DMS114 treated with DMSO at 0.1 percent for 48 hours (cell line): Measurements from ENCODE around the gene P3R3URF.

Experiments
- DNase-seq: peaks from one replicate; lab custom pipeline; 2025; ENCODE audit not compliant: unreplicated experiment; lab: John Stamatoyannopoulos, UW

Gene P3R3URF

DNA sequence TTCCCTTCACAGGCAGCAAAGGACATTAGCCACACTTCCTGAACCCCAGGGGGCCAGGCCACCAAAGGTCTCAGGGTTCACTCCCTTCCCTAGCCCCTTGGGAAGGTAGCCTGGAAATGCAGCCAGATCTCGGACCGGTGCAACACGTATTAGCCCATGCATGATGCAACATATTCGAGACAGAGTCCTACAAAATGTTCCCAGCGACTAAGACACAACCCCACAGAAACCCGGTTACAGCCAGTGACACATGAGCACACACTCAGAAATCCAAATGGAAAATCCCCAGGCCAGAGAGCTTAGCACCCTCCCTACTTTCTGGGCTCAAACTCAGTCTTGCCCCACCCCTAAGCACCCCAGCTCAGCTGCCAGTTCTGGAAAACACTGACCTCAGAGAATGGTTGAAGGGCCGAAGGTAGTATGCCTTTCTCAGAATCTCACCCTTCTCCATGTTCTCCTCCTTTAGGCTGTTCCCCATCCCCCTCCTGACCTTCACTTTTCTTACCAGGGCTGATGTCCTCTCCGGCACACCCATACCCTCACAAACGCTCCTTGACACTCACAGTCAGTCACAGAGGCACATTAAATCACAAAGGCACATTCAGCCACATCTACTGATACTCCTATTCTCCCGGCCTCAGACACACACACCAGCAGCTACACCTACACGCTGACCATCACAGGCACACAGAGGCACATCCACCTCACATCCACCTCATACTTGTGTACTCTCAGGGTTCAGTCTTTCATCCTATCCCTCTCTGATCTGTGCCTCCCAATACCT is 1.6 kb downstream of the P3R3URF start, which contains the start of gene TSPAN1:
TSS of gene TSPAN1 (plus strand) at position 640 of the 784 bp plus-strand sequence. CDS start 6,021 bp downstream, outside the sequence.
- no peak for DNase-seq

DNA sequence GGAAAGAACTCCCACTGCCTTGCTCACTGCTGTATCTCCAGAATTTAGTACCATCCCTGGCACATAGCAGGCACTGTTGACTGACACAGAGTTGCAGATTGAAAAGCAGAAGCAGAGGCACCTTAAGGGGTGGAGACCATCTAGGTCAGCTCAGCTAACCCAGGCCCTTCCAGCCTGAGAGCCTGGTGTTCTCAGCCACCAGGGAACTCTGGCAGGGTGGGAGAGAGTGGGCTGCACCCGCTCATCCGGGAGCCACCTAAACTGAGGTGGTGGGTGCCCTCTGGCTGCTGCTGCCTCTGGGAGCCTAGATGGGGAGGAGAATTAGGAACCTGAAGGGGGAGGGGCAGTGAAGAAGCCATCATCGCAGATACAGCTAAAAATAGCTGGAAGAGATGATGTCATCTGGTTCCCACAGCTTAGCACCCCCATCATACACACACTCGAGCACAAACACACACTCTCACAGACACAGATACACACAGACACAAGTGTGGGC is 2.9 kb downstream of the P3R3URF start:
- no peak for DNase-seq

DNA sequence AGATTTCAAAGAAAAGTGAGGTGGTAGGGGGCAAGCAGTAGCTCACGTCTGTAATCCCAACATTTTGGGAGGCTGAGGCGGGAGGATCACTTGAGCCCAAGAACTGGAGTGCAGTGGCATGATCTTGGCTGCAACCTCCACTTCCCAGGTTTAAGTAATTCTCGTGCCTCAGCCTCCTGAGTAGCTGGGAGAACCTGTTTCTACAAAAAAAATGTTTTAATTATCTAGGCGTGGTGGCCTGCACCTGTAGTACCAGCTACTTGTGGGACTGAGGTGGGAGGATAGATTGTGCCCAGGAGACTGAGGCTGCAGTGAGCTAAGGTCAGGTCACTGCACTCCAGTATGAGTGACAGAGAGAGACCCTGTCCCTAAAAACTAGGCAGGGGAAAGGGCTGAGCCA is 4.0 kb downstream of the P3R3URF start:
- no peak for DNase-seq

DNA sequence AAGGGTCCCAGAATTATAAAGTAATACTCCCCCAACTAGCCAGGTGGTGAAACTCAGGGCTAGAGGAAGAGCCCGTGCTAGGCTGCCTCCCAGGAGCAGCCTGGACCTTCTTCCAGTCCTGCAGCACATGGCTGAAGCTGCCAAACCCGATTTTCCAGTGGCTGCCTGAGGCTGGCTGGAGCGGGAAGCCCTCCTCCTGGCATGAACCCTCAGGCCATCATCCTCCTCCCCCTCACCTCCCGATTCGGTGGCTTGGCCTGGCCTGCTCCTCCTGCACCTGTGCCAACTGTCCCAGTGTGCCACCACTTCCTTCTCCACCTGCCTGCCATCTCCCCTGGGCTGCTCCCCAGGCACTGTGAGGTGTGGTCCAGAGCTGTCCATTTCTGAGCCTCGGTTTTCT is 4.4 kb downstream of the P3R3URF start:
- DNase-seq, result no peak

DNA sequence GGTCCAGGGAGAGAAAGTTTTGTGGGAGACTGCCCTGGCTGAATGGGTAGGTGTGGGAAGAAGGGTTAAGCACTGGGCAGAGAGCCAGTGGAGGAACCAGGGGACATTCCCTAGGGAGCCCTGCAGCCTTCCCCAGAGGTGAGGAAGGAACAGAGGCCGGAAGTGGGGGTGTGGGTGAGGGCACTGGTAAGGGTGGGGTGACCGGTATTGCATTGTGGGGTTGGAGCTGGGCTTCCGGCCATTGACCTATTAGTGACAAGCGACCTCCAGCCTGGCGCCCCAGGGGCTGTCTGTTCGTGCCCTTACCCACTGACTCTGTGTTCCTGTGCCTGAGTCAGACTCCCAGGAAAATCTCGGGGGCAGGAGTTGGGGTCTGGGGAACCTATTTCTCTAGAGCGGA is 4.9 kb downstream of the P3R3URF start:
- DNase-seq, result no peak

DNA sequence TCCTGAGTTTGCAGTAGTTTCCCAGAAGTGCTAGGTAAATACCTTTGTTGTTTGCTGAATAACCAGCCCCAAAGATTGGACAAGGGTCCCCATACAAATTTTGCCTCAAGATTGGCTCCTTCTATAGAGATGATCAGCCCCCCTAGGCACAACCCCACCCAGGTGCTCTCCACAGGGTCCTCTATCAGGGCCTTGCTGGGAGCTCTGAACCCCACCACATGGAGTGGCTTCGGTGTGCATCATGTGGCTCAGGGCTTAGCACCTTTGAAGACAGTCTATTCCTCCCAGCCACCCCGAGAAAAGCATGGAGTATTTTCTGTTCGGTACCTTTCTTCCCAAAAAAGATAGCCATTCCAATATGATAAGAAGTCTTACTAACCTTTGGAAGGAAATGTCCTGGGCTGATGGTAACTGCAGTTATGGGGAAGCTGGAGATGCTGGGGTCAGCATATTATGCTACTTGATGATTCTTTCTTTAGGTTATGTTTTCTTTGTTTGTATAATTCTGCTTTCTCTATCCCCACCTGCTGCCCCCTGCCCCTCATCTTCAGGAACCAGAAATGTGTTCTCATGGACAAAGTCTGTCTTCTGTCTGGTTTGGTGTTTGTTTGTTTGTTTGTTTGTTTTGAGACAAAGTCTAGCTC is 6.4 kb downstream of the P3R3URF start:
- no peak for DNase-seq

DNA sequence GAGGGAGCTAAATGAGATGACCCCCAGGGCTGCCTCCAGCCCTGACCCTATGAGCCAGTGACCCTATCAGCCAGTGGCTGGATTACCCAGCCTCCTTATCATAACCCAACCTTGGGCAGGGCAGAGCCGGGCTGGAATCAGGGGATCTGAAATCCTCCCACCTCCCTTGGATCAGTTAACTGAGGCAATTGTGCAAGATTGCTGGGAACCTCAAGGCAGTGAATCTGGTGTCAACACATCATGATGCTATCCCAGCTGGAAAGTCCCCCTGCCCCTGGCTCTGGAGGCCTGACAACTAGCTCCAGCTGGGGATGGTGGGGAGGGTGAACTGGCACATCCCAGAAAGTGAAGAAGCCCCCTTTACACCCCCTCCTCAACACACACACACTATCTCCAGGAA is 7.8 kb downstream of the P3R3URF start:
- DNase-seq, result no peak

DNA sequence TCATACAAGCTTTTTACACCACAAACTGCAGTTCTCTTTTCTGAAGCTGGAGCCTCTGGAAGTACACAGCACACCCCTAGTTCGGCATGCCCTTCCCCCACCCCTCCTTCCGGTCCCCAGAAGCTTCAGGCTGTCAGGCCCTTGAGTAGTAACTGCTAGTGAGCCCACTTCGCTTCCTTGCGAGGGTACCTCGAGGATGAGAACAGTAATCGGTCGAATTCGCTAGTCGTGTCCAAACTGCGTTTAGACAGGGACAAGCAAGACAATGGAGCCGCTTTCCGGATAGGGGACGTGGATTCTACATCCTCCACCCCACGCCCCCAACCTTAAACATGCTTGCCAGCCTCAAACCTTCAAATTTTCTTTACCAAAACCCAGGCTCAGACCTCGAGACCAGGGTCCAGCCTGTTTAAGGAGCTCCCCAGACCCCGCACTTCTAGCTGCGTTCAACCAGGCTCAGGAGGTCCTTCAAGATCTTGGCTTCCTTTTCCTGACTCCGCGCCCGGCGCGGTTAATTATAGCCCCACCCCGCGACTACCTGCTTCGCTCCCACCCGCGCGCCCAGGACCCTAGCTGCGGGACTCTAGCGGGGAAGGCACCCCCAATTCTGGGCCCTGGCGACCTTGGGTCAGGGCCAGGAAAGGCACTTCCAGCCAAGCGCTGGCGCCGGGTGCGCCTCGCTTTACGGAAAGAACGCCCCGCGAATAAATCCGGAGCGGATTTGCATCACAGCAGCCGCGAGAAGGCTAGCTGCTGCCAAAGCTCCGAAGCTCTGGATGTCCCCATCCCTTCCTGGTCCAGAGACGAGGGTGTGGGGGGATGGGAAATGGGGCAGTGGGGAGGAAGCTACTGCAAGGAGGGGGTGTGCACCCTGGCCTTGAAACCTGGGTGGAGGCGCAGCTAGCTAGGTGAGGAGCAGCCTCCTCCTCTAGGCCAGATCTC is 9.5 kb downstream of the P3R3URF start:
- DNase-seq, result no peak

DNA sequence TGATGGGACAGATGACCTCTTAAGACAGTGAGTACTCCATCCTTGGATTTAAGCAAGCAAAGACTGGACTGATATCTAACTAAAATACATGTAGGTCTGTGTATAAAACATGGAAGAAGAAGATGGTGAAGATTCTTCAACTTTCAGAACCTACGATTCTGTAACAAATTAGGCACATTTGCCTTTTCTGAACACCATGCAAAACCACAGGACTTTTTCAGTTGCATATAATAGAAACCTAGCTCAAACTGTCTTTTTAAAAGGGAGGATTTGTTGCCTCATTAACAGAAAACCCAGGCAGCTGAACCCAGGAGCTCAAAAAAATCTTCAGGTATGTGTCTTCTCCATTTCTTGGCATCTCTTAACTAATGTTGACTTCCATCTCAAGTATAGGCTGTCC is 16.1 kb downstream of the P3R3URF start:
- no peak for DNase-seq

DNA sequence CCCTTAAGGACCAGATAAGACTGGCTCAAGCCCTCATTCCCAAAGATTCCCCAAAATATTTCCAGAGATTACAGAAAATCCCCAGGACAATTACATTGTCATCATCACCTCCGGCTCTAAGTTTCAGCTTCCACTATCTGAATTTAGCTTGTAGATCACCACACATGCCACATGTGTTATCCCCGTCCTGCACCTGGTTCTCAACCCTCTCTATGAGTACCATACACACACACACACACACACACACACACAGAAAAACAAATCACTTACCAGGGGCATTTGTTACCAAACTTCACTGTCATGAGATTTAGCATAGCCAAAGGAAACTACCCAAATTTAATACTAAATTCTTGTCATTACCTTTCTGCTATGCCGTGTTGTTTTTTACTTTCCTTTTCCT is 16.8 kb downstream of the P3R3URF start:
- no peak for DNase-seq

DNA sequence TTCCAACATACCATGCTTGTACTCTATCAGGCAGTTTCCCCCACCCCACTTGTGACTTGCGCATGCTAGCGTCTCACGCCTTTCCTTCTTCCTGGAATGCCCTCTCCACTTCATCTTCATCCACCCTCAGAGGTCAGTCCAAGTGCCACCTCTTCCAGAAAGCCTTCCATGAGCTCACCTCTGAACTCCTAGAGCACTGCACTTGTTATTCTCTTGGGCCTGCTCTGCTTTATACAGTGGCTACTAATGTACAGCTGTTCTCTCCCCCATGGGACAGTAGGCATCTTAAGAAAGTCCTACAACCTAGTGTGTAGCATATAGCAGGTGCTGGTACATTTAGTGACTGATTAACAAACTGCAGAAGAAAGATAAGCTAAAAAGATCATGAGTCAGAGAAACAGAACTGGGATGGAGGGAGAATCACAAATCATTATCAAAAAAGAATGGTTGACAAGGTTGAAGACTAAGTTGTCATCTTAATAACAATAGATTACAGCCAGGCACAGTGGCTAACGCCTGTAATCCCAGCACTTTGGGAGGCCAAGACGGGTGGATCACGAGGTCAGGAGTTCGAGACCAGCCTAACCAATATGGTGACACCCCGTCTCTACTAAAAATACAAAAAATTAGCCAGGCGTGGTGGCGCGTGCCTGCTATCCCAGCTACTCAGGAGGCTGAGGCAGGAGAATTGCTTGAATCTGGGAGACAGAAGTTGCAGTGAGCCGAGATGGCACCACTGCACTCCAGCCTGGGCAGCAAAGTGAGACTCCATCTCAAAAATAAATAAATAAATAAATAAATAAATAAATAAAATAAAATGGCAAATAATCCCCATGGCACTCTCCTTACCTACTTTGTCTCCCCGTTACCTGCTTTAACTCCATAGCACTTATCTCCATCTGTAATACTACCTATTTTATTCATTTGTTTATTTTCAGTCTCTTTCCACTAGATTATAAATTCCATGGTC is 17.7 kb downstream of the P3R3URF start:
- DNase-seq, result no peak

DNA sequence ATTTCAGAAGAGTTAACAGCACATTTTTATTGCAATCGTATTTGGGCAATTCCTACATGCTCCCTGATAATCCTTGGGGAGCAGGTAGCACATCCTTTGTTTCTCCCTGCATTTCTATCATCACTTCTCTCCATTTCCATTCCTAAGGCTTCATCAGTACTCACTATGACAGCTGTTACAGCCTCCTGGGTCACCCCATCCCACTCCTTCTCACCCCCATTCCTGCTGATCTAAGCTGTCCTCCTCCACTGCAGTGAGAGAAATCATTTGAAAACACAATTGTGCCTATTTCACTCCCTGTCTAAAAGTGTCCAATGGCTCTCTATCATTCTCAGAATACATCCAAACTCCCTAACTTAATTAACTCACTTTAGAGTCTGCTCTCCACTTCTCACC is 18.4 kb downstream of the P3R3URF start:
- no peak for DNase-seq

DNA sequence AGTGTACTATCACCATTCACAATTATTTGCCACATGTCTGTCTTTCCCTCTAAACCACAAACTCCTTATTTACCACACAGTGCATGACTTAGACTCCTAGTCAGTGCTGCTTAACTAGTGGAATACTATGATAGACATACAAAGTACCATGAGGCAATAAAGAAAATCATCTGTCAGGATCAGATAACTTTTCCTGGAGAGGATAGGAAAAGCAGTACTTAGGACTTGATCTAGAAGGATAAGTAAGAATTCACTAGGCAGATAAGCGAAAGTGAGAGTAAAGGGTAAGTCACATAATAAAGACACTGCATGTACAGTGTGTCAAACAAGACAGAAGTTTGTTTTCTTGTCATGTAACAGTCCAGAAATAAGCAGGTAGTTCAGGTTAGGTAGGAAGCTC is 22.6 kb downstream of the P3R3URF start:
- DNase-seq, result no peak

DNA sequence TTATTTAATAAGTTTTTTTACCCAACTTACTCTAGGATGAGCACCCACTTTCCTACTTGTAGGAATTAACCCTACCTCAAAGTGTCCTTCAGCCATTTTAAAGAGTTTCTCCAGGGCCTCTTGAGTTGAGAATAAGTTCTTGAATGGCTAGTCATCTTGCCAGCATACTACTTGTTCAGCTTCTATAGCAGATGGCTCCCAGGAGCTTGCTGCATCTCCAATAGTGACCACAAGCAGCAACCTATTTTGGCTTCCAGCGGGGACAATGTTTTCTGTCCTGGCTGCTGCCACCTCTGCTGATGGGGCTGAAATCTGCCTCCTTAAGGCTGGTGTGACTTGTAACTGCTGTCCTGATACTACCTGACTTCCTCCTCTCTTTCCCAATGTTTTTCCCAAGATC is 23.1 kb downstream of the P3R3URF start:
- no peak for DNase-seq

DNA sequence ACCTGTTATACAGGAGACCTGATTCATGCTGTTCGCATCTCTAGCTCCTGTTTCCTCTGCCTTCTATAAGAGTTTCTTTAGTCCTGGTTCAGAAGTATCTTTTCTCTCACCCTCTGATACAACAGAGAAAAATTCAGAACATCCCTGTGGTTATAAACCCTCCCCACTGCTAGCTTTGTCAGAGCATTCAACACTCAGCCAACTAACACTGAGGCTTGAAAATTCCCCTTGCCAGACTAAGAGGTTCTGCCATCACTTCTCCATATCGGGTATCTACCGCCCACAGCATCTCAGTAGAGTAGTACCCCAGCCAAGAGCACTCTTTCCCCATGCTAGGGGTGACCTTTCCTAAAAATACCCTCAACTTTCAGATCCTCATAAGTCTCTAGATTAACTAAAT is 24.3 kb downstream of the P3R3URF start:
- no peak for DNase-seq

DNA sequence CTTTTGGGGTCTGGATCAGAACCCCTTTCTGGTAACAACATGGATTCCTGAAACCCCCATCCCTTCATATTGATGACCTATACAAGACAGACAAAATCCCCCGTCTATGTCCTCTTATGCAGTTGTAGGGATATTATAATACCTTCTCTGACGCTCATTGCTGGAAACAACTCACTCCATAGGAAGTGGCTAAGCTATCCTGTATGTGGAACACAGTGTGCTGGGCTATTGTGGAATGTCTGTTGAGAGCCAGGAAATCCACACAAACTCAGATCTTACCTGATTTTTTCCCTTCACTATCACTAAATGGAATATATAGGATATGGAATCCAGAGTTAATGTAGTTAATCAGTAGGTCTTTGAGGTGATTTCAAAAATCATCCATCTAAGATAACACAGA is 26.2 kb downstream of the P3R3URF start:
- no peak for DNase-seq

DNA sequence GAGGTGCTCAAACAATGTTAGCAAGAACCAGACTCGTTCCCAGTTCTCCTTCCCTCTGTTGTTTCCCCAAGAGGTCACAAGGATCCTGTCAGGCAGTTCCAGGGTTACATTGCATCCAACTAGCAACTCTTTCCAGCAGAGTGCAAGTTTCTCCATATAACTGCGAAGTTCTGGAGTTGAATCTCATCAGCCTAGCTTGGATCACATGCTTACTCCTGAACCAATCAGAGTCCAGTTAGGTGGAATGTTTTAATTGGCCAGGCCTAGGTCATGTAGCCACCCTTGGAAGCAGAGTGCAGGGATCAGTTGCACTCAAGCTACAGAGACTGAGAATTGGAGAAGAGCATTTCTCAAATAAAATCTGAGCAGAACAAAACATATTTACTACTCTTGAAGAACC is 28.0 kb downstream of the P3R3URF start:
- no peak for DNase-seq

DNA sequence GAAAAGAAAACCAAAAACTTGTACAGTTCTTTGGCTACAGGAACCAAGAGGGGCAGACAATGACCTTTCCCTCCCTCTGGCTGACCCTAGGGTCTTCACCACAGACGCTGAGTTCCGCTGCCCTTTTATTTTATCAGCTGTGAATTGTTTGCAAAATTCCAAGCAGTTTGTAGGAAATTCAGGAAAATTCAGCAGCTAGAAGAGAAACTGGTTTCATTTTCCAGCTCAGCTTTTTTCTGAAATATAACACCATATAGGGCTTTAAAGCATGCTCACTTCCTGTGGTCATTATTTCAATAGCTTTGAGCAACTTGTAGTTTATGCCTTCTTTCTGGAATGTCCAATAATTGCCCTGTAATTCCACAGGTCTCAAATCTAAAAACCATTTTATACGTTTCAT is 38.4 kb downstream of the P3R3URF start:
- DNase-seq, result no peak

DNA sequence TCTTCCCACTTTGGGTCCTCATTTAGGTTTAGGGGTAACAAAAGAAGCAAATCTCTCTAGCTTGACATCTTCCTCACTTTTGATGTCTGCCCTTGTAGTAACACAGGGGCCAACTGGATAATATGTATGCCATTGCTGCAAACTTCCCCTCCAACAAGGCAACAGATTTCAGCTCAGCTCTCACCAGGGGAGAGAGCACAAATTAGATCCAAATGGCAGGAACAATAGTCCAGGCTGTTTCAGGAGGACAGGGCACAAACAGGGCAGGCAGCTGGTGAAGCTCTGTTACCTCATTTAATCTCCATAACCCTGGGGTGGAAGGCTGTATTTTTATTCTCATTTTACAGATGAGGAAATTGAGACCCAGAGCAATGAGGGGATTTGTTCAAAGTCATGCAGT is 39.6 kb downstream of the P3R3URF start:
- DNase-seq, result no peak

DNA sequence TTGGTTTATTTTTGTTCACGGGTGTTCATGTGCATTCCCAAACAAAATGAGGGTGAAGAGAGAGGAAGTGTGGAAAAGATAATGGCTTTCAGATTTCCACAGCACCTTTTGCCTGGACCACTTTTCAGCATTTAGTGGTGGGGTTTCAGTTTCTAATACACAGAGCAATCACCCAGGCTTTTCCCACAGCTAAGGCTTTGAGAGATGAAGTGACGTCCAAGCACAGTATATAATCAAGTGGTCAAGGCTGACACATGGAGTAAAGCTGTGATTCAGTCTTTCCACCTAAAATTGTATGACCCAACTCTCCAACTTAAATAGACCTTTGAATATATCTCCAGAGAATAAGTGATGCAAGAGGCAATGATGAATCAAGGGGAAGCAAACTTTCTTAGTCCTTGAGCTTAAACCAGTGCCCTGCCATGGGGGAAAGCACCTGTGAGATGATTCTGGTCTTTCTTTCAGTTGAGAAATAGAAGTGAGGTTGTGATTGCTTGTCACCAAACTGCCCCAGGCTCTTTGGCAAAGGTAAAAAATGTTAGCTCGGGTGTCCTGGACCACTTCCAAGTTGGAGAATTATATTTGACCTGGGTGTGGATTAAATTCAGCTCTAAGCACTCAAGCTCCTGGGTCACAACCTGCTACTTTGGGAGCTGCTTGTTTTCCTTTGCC is 41.5 kb downstream of the P3R3URF start:
- no peak for DNase-seq
